ENCODE results near the gene RASA3.

The RASA3 gene

GRCh38 chr13:114069376-114070097 lies 62.9 kb downstream of the RASA3 start:
- DNase-seq: no peak

- no peak for DNase-seq
Measured at GRCh38 chr13:114068656-114069318, 63.6 kb downstream of the RASA3 start.

- peak in 1 of 56 donors; percentile 28 for DNase-seq
Measured at GRCh38 chr13:114067886-114068651, 64.4 kb downstream of the RASA3 start.

GRCh38 chr13:114067381-114067885 lies 65.0 kb downstream of the RASA3 start:
- DNase-seq: no peak

GRCh38 chr13:114066956-114067355 lies 65.5 kb downstream of the RASA3 start:
- DNase-seq: no peak

GRCh38 chr13:114065926-114066774 lies 66.3 kb downstream of the RASA3 start:
- no peak for DNase-seq

- peak in 53 of 56 donors; percentile 21 to 97 (median 70) for DNase-seq
Measured at GRCh38 chr13:114065141-114065925, 67.1 kb downstream of the RASA3 start.

- peak in 50 of 56 donors; percentile 26 to 89 (median 71) for DNase-seq
Measured at GRCh38 chr13:114064450-114065140, 67.8 kb downstream of the RASA3 start.

GRCh38 chr13:114063545-114064449 lies 68.6 kb downstream of the RASA3 start:
- DNase-seq: peak in 11 of 56 donors; percentile 14 to 71 (median 55)

GRCh38 chr13:114062754-114063153 lies 69.7 kb downstream of the RASA3 start:
- no peak for DNase-seq

- DNase-seq: no peak
Measured at GRCh38 chr13:114062341-114062740, 70.1 kb downstream of the RASA3 start.

- no peak for DNase-seq
Measured at GRCh38 chr13:114061744-114062143, 70.7 kb downstream of the RASA3 start.

- no peak for DNase-seq
Measured at GRCh38 chr13:114061047-114061446, 71.4 kb downstream of the RASA3 start.

GRCh38 chr13:114059946-114060860 lies 72.2 kb downstream of the RASA3 start:
- DNase-seq: no peak

GRCh38 chr13:114059428-114059827 lies 73.0 kb downstream of the RASA3 start:
- no peak for DNase-seq

- DNase-seq: no peak
Measured at GRCh38 chr13:114058051-114058867, 74.2 kb downstream of the RASA3 start.

Measured in amygdala (tissue), 56 donors.